HL-60/S4 (cell line): ENCODE data around the gene KLRC1.
"Not testable (repeated sequence)": the region's sequence is repeated elsewhere in the genome, so short reads cannot be mapped to it uniquely, and the experiment has no call there.

Experiments used
- in situ Hi-C: fragments of 300-500 bp; cut with MboI; formaldehyde crosslinking; loops from 2 replicates; pipeline ENCODE4 v1.14.3; 2022; ENCODE audit warnings: low sequenced_read_pairs

KLRC1 gene

GRCh38 chr12:10424260-10424899 is 28.8 kb downstream of the KLRC1 start:
- in situ Hi-C loops: not testable (repeated sequence)

GRCh38 chr12:10422159-10422558 is 31.0 kb downstream of the KLRC1 start:
- in situ Hi-C loops: not testable (repeated sequence)

GRCh38 chr12:10420334-10420733 is 32.8 kb downstream of the KLRC1 start, which contains the start of gene KLRC3:
Gene KLRC3, minus strand, starts transcription at chr12:10420595. Its CDS starts 45 bp downstream, at chr12:10420550.
- in situ Hi-C loops: not testable (repeated sequence)

- in situ Hi-C loops: no loop called here
Observed at GRCh38 chr12:10409392-10409791, 43.8 kb downstream of the KLRC1 start, which contains the start of gene KLRC4. Gene KLRC4, minus strand, starts transcription at chr12:10409757. Its CDS starts 182 bp downstream, at chr12:10409575.

GRCh38 chr12:10408842-10409241 is 44.3 kb downstream of the KLRC1 start:
- in situ Hi-C loops: no loop called here

GRCh38 chr12:10406725-10407124 is 46.5 kb downstream of the KLRC1 start:
- in situ Hi-C loops: no loop called here

- in situ Hi-C loops: no loop called here
Observed at GRCh38 chr12:10405294-10405693, 47.9 kb downstream of the KLRC1 start.

GRCh38 chr12:10404798-10405197 is 48.4 kb downstream of the KLRC1 start:
- in situ Hi-C loops: no loop called here

GRCh38 chr12:10400829-10401228 is 52.3 kb downstream of the KLRC1 start:
- in situ Hi-C loops: no loop called here

GRCh38 chr12:10398168-10398567 is 55.0 kb downstream of the KLRC1 start:
- in situ Hi-C loops: no loop called here

GRCh38 chr12:10397296-10397695 is 55.9 kb downstream of the KLRC1 start:
- in situ Hi-C loops: no loop called here

GRCh38 chr12:10396176-10396575 is 57.0 kb downstream of the KLRC1 start:
- in situ Hi-C loops: not testable (repeated sequence)
